Measurements from ENCODE around the gene COL1A1. TPM values are rescaled to one million over a fixed set of nuclear protein-coding genes. Genes with fewer than 3 reads are reported as not detected.

COL1A1 gene
- total RNA-seq, 1 donor from 2014 or later: 171 TPM

- no peaks in the 10 kb centered on the region for H3K27me3 ChIP-seq
- no peaks in the 10 kb centered on the region for H3K36me3 ChIP-seq
- peaks cover 22% of the 10 kb centered on the region for H3K4me1 ChIP-seq
- intact Hi-C loops (cut with DNase I): no loop called here
- H3K4me3 ChIP-seq: no peak overlapping the region
- no peaks in the 10 kb centered on the region for H3K9me3 ChIP-seq
- TF ChIP-seq, protein P1, sequence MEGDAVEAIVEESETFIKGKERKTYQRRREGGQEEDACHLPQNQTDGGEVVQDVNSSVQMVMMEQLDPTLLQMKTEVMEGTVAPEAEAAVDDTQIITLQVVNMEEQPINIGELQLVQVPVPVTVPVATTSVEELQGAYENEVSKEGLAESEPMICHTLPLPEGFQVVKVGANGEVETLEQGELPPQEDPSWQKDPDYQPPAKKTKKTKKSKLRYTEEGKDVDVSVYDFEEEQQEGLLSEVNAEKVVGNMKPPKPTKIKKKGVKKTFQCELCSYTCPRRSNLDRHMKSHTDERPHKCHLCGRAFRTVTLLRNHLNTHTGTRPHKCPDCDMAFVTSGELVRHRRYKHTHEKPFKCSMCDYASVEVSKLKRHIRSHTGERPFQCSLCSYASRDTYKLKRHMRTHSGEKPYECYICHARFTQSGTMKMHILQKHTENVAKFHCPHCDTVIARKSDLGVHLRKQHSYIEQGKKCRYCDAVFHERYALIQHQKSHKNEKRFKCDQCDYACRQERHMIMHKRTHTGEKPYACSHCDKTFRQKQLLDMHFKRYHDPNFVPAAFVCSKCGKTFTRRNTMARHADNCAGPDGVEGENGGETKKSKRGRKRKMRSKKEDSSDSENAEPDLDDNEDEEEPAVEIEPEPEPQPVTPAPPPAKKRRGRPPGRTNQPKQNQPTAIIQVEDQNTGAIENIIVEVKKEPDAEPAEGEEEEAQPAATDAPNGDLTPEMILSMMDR (IDR thresholded peaks at IDR 0.05): no peak
- no peak for TF ChIP-seq POLR2AphosphoS5 (IDR thresholded peaks at IDR 0.05; ENCODE audit: insufficient read depth in 1 of 2, low read depth in 1 of 2)
- no peak for DNase-seq (ENCODE audit: extremely low spot score in 2 of 2)
- H3K27ac ChIP-seq: peak overlapping the region; percentile 46
Observed at GRCh38 chr17:50169881-50170459, 31.5 kb downstream of the COL1A1 start.

GRCh38 chr17:50169121-50169764 is 32.2 kb downstream of the COL1A1 start:
- peaks cover 22% of the 10 kb centered on the region for H3K4me1 ChIP-seq
- intact Hi-C loops (cut with DNase I): no loop called here
- H3K4me3 ChIP-seq: no peak overlapping the region
- no peak for DNase-seq (ENCODE audit: extremely low spot score in 2 of 2)
- H3K9me3 ChIP-seq: no peaks in the 10 kb centered on the region
- H3K27me3 ChIP-seq: no peaks in the 10 kb centered on the region
- H3K36me3 ChIP-seq: no peaks in the 10 kb centered on the region
- TF ChIP-seq, protein P1 (IDR thresholded peaks at IDR 0.05): peak; percentile 66 to 98 (median 75)
- TF ChIP-seq POLR2A (IDR thresholded peaks at IDR 0.05): no peak
- peak overlapping the region; percentile 6 for H3K27ac ChIP-seq

GRCh38 chr17:50168319-50168718 is 33.1 kb downstream of the COL1A1 start:
- DNase-seq (ENCODE audit: extremely low spot score in 2 of 2): no peak
- no peaks in the 10 kb centered on the region for H3K36me3 ChIP-seq
- no peak overlapping the region for H3K4me3 ChIP-seq
- no peaks in the 10 kb centered on the region for H3K9me3 ChIP-seq
- H3K27ac ChIP-seq: peak overlapping the region; percentile 6
- TF ChIP-seq, protein P1 (IDR thresholded peaks at IDR 0.05): no peak
- TF ChIP-seq POLR2AphosphoS5 (IDR thresholded peaks at IDR 0.05; ENCODE audit: insufficient read depth in 1 of 2, low read depth in 1 of 2) (no peak), POLR2A (IDR thresholded peaks at IDR 0.05) (no peak)
- H3K27me3 ChIP-seq: no peaks in the 10 kb centered on the region
- H3K4me1 ChIP-seq: peaks cover 15% of the 10 kb centered on the region
- intact Hi-C loops (cut with DNase I): no loop called here

DNA sequence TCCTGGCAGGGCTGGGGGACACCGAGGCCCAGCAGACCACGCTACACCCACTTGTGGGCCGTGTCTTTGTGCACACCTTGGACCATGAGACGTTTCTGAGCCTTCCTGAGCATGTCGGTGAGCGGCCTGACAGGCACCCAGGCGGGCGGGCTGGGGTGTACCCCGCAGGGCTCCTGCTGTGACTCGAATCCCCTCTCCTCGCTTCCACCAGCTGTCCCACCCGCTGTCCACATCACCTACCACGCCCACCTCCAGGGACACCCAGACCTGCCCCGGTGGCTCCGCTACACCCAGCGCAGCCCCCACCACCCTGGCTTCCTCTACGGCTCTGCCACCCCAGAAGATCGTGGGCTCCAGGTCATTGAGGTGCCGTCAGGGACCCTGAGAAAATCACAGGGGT is 34.1 kb downstream of the COL1A1 start:
- Histone ChIP-seq H3K9me3 (no peaks in the 10 kb centered on the region), H3K27me3 (no peaks in the 10 kb centered on the region), H3K27ac (no peak overlapping the region), H3K36me3 (no peaks in the 10 kb centered on the region), H3K4me3 (no peak overlapping the region), H3K4me1 (peaks cover 9% of the 10 kb centered on the region)
- intact Hi-C loops (cut with DNase I): no loop called here
- TF ChIP-seq POLR2AphosphoS5 (IDR thresholded peaks at IDR 0.05; ENCODE audit: insufficient read depth in 1 of 2, low read depth in 1 of 2) (no peak), POLR2A (IDR thresholded peaks at IDR 0.05) (no peak)
- TF ChIP-seq, protein P1 (IDR thresholded peaks at IDR 0.05): no peak
- no peak for DNase-seq (ENCODE audit: extremely low spot score in 2 of 2)

- Histone ChIP-seq H3K9me3 (no peaks in the 10 kb centered on the region), H3K4me1 (peaks cover 13% of the 10 kb centered on the region), H3K4me3 (peak overlapping the region in 1 of 2 donors; percentile 28), H3K36me3 (no peaks in the 10 kb centered on the region), H3K27me3 (no peaks in the 10 kb centered on the region), H3K27ac (peak overlapping the region; percentile 69)
- DNase-seq (ENCODE audit: extremely low spot score in 2 of 2): no peak
- no peak for TF ChIP-seq POLR2A (IDR thresholded peaks at IDR 0.05)
- TF ChIP-seq, protein P1 (IDR thresholded peaks at IDR 0.05): no peak
- TF ChIP-seq POLR2AphosphoS5 (IDR thresholded peaks at IDR 0.05; ENCODE audit: insufficient read depth in 1 of 2, low read depth in 1 of 2): no peak
- intact Hi-C loops (cut with DNase I): no loop called here
Observed at GRCh38 chr17:50166518-50167181, 34.8 kb downstream of the COL1A1 start.
